ENCODE results near the gene NAGK. TPM values are rescaled to one million over a fixed set of nuclear protein-coding genes. Genes with fewer than 3 reads are reported as not detected.

NAGK gene
- total and polyA plus RNA-seq, 2 donors (not counting 1 experiment from before 2014, with no cell fraction given): 221 to 230 TPM

GRCh38 chr2:71117063-71117462, 48.6 kb downstream of the NAGK start:
- Mint-ChIP-seq H3K4me1 (no peaks in the 10 kb centered on the region), H3K27ac (no peak overlapping the region), H3K4me3 (no peak overlapping the region), H3K27me3 (no peaks in the 10 kb centered on the region), H3K9me3 (ENCODE audit: insufficient read depth) (no peaks in the 10 kb centered on the region)
- DNase-seq (no peak), ATAC-seq (ENCODE audit: low read depth) (no peak)
- ChIA-PET CTCF (interaction anchor here (1.3 kb wide), 1 partner anchor 14 kb away, joined by 7 read pairs; no protein-coding TSS in a partner anchor), POLR2A (no interaction called here)
- no peak overlapping the region for H3K9ac ChIP-seq (ENCODE audit: low read length)
- TF ChIP-seq CTCF (IDR thresholded peaks at IDR 0.05) (no peak), EZH2 (IDR thresholded peaks at IDR 0.05; ENCODE audit: borderline replicate concordance, insufficient read depth, low read depth, low read length, poor library complexity, severe bottlenecking) (no peak)
- H3K27ac ChIP-seq (ENCODE audit: low read length in 2 of 2): no peak overlapping the region
- intact Hi-C loops (cut with micrococcal nuclease): no loop called here
- no peak overlapping the region for H3K4me3 ChIP-seq (ENCODE audit: control extremely low read depth in 1 of 5, extremely low read depth in 1 of 5, insufficient read depth in 1 of 5, low read depth in 2 of 5, low read length in 4 of 5)
- no peaks in the 10 kb centered on the region for H3K79me2 ChIP-seq (ENCODE audit: control insufficient read depth, insufficient read depth, low read length)
- H3K36me3 ChIP-seq (replicated peaks in 1 of 2; ENCODE audit: control extremely low read depth in 1 of 2, control insufficient read depth in 1 of 2, extremely low read depth in 1 of 2, insufficient read depth in 2 of 2, low read length in 1 of 2): peaks cover 13 to 24% of the 10 kb centered on the region in 2 experiments
- H3K9me3 ChIP-seq (ENCODE audit: control extremely low read depth in 1 of 3, control insufficient read depth in 2 of 3, insufficient read depth in 1 of 3, low read length in 2 of 3): no peaks in the 10 kb centered on the region
- no peaks in the 10 kb centered on the region for H4K20me1 ChIP-seq (ENCODE audit: control insufficient read depth, insufficient read depth, low read length, poor library complexity, severe bottlenecking)
- H3K27me3 ChIP-seq (replicated peaks in 1 of 4; ENCODE audit: control extremely low read depth in 1 of 4, control insufficient read depth in 3 of 4, insufficient read depth in 4 of 4, low read length in 3 of 4): no peaks in the 10 kb centered on the region
- no peaks in the 10 kb centered on the region for H3K4me1 ChIP-seq (ENCODE audit: control insufficient read depth in 2 of 2, insufficient read depth in 2 of 2, low read length in 2 of 2)
- no peak overlapping the region for H3K4me2 ChIP-seq (replicated peaks; ENCODE audit: low read depth, low read length, poor library complexity, severe bottlenecking)
- no peak overlapping the region for H2AFZ ChIP-seq (ENCODE audit: insufficient read depth, low read depth, low read length, poor library complexity, severe bottlenecking)

GRCh38 chr2:71120195-71120594, 51.7 kb downstream of the NAGK start:
- Histone ChIP-seq H3K4me1 (ENCODE audit: control insufficient read depth in 2 of 2, insufficient read depth in 2 of 2, low read length in 2 of 2) (no peaks in the 10 kb centered on the region), H2AFZ (ENCODE audit: insufficient read depth, low read depth, low read length, poor library complexity, severe bottlenecking) (no peak overlapping the region), H4K20me1 (ENCODE audit: control insufficient read depth, insufficient read depth, low read length, poor library complexity, severe bottlenecking) (no peaks in the 10 kb centered on the region), H3K36me3 (replicated peaks in 1 of 2; ENCODE audit: control extremely low read depth in 1 of 2, control insufficient read depth in 1 of 2, extremely low read depth in 1 of 2, insufficient read depth in 2 of 2, low read length in 1 of 2) (peaks cover 9 to 30% of the 10 kb centered on the region in 2 experiments), H3K79me2 (ENCODE audit: control insufficient read depth, insufficient read depth, low read length) (no peaks in the 10 kb centered on the region), H3K9ac (ENCODE audit: low read length) (no peak overlapping the region), H3K27ac (ENCODE audit: low read length in 2 of 2) (no peak overlapping the region), H3K9me3 (ENCODE audit: control extremely low read depth in 1 of 3, control insufficient read depth in 2 of 3, insufficient read depth in 1 of 3, low read length in 2 of 3) (no peaks in the 10 kb centered on the region), H3K4me2 (replicated peaks; ENCODE audit: low read depth, low read length, poor library complexity, severe bottlenecking) (no peak overlapping the region), H3K27me3 (replicated peaks in 1 of 4; ENCODE audit: control extremely low read depth in 1 of 4, control insufficient read depth in 3 of 4, insufficient read depth in 4 of 4, low read length in 3 of 4) (no peaks in the 10 kb centered on the region), H3K4me3 (ENCODE audit: control extremely low read depth in 1 of 5, extremely low read depth in 1 of 5, insufficient read depth in 1 of 5, low read depth in 2 of 5, low read length in 4 of 5) (no peak overlapping the region)
- Mint-ChIP-seq H3K27me3 (no peaks in the 10 kb centered on the region), H3K9me3 (ENCODE audit: insufficient read depth) (no peaks in the 10 kb centered on the region), H3K27ac (no peak overlapping the region), H3K4me1 (no peaks in the 10 kb centered on the region), H3K4me3 (no peak overlapping the region)
- TF ChIP-seq EZH2 (IDR thresholded peaks at IDR 0.05; ENCODE audit: borderline replicate concordance, insufficient read depth, low read depth, low read length, poor library complexity, severe bottlenecking) (no peak), CTCF (IDR thresholded peaks at IDR 0.05) (no peak)
- DNase-seq (no peak), ATAC-seq (ENCODE audit: low read depth) (no peak)
- ChIA-PET CTCF (no interaction called here), POLR2A (no interaction called here)
- WGBS (ENCODE audit: insufficient coverage): 76% methylated on average over 5 of the region's 6 CpGs
- intact Hi-C loops (cut with micrococcal nuclease): no loop called here
